Stimulated activated CD4-positive, alpha-beta T cell treated with anti-CD3 and anti-CD28 coated beads, TNF-alpha, amount 100 ng/mL, for 48 hours (primary cell): ENCODE measurements around the gene IGF1R.

ENCODE experiments used
- DNase-seq, 3 donors: peaks; one replicate each; pipeline ENCODE4 v3.0.0-alpha.2; 2020; ENCODE audit warnings: low read depth in 3 of 3

Gene IGF1R

GRCh38 chr15:98648654-98649471 is 524 bp downstream of the IGF1R start:
- no peak for DNase-seq

- DNase-seq: no peak
Observed at GRCh38 chr15:98649472-98650416, 1.4 kb downstream of the IGF1R start.

GRCh38 chr15:98650417-98651035 is 2.2 kb downstream of the IGF1R start:
- no peak for DNase-seq

- DNase-seq: no peak
Observed at GRCh38 chr15:98651036-98651481, 2.7 kb downstream of the IGF1R start.

GRCh38 chr15:98651581-98652220 is 3.4 kb downstream of the IGF1R start:
- DNase-seq: no peak

GRCh38 chr15:98653686-98654085 is 5.3 kb downstream of the IGF1R start:
- DNase-seq: no peak

- no peak for DNase-seq
Observed at GRCh38 chr15:98654790-98655360, 6.5 kb downstream of the IGF1R start.

- no peak for DNase-seq
Observed at GRCh38 chr15:98655732-98656131, 7.4 kb downstream of the IGF1R start.

- DNase-seq: no peak
Observed at GRCh38 chr15:98657721-98658120, 9.4 kb downstream of the IGF1R start.

- no peak for DNase-seq
Observed at GRCh38 chr15:98658831-98659699, 10.7 kb downstream of the IGF1R start.

GRCh38 chr15:98660055-98660454 is 11.7 kb downstream of the IGF1R start:
- no peak for DNase-seq

GRCh38 chr15:98663045-98663444 is 14.7 kb downstream of the IGF1R start:
- DNase-seq: no peak

GRCh38 chr15:98663606-98664005 is 15.3 kb downstream of the IGF1R start:
- no peak for DNase-seq

- DNase-seq: no peak
Observed at GRCh38 chr15:98666441-98666840, 18.1 kb downstream of the IGF1R start.

GRCh38 chr15:98666841-98667240 is 18.5 kb downstream of the IGF1R start:
- DNase-seq: no peak

GRCh38 chr15:98667521-98668179 is 19.3 kb downstream of the IGF1R start:
- DNase-seq: no peak

- no peak for DNase-seq
Observed at GRCh38 chr15:98668566-98669308, 20.4 kb downstream of the IGF1R start.

GRCh38 chr15:98669638-98670037 is 21.3 kb downstream of the IGF1R start:
- no peak for DNase-seq
